HG02623 (cell line): ENCODE data around the gene AHDC1.
"Not testable (repeated sequence)": the region's sequence is repeated elsewhere in the genome, so short reads cannot be mapped to it uniquely, and the experiment has no call there.

Experiments used
- ATAC-seq: cut with Tn5 transposase; IDR thresholded peaks from one replicate; pipeline ENCODE4 v1.9.1; 2021; ENCODE audit warnings: moderate library complexity; ENCODE audit not compliant: unreplicated experiment

The AHDC1 gene

GRCh38 chr1:27633640-27634176 is 29.8 kb upstream of the AHDC1 start:
- ATAC-seq, result no peak

- ATAC-seq, result no peak
These were observed 29.3 kb upstream of the AHDC1 start for GRCh38 chr1:27633298-27633610.

DNA sequence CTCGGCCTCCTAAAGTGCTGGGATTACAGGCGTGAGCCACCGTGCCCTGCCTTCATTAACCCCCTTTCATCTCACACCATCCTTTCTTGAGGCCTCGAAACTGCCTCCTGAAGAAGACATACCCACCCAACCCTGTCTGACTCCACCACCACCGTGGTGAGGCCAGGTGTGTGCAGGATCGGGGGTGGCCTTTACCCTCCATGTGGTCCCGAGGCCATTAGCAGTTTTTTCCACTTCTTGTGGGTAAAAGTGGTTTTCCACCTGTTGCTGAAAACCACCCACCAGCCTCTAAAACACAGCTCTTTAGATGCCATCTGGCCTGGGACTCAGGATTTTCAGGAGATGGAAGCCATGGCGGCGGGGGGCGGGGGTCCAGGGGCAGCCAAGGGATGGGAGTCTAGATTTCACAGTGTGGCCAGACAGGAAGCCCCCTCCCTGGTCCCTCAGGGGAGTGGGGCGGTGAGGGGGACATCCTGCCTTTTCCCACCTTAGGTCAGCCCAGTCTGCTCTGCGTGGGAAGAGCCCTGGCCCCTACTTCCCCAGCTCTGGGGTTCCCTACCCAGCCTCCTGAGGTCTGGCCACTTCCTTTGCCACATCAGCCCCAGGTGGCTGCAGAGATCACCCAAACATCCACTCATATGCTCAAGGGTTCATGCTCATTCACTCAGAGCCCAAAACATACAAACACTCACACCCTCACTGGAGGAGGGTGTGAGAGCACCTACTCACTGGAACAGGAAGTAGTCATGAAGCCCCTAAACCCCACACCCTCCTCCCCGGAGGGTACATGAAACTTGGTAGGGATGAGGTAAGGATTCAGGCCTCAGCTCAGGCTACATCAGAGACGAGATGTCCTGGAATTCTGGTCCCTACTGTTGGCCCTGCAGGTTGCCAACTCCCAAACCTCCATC is 28.7 kb upstream of the AHDC1 start:
- ATAC-seq, result peak; percentile 33

- no peak for ATAC-seq
These were observed 27.0 kb upstream of the AHDC1 start for GRCh38 chr1:27630859-27631491.

DNA sequence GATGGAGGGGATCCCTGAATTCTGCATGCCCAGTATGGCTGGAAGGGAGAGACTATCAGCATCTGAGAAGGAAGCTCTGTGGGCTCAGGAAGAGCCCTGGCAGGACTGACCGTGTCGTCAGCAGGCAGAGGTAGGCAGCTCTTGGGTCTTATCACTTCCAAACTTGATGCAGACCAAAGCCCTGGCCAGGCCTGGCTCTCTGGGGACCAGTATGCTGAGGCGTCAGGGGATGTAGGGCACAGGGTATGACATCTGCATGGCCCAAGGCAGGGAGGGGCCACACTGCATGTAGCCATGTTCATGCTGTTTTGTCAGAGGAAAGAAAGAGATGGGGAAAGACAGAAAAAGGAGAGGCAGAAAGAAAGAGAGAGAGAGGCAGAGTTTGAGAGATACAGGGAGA is 24.8 kb upstream of the AHDC1 start:
- no peak for ATAC-seq

GRCh38 chr1:27627733-27628132 is 23.8 kb upstream of the AHDC1 start:
- not testable (repeated sequence) for ATAC-seq

GRCh38 chr1:27627061-27627460 is 23.1 kb upstream of the AHDC1 start:
- no peak for ATAC-seq

DNA sequence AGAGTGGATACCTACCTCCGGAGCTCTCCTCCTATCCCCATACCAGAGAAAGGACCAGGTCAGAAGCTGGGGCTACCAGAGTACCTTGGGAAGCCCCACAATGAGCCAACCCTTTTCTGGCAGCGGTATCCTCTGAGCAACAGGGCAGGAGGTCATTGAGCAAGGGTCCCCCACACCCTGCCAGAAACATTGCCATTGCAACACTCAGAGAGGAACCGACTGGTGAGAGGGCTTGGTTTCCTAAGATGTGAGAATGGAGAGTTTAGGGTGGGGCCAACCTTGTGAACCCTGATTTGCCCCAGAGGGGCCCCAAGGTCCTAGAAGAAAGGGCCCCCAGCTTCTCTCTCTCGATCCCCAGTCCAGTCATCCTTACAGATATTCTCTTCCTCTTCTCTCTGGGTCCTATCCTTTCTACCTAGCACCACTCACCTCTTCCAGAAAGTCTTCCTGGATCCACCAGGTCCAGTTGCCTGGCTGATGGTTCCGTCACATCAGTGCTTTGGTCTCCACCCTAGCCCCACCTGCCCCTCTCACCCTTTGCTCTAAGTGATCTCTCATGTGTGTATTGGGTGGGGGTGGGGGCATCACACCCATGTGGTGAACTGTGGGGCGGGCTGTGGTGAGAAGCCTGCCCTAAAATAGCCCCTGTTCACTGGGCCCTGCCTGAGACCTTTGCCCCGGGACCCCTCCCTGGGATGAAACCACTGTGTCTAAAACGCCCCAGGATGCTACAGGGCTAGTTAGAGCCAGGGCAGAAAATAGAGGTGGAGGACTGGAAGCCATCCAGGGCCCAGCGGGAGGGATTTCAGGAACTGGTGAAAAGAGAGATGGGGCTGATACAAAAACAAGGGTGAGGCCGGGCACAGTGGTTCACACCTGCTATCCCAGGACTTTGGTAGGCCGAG is 22.3 kb upstream of the AHDC1 start:
- ATAC-seq, result no peak

- ATAC-seq, result no peak
These were observed 20.7 kb upstream of the AHDC1 start for GRCh38 chr1:27624467-27625178.

DNA sequence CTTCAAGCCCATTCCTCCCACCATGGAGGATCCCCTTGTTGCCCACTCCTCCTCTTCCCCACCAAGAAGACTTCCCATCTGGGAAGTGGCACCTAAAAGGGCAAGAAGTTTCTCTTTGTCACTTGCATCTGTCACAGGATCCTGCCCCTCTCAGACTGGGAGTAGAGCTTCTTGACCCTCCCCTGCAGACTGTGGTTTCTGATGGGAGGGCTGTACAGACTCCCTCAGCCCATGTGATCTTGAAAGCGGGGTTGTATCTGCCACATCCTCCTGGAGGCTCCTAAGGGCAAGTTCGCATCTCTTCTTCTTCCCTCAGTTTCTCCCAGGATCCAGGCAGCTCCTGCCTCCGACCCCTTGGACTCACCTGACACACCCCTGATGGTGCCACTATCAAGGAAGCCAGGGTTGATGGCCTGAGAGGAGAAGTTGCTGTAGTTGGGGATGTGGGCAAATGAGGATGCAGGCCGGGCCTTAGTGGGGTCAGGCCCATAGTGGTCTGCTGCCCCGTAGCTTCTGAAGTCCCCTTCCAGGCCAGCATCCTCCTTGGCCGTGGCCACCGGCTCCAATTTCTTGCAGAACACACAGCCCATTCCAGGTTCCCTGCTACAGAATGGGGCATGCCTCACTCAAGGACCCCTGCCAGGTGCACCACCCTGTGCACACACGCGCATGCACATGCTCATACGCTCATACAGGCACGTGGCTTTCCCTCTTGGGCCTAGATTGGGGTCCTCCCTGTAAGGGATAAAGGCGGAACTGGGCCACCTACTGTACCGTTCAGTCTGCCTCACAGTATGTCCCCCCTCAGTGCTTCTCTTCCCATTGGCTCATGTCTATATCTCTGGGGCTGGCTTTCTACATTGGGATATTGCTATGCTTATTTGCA is 19.6 kb upstream of the AHDC1 start:
- ATAC-seq, result no peak

- ATAC-seq, result no peak
These were observed 18.9 kb upstream of the AHDC1 start for GRCh38 chr1:27622828-27623227.

- no peak for ATAC-seq
These were observed 17.3 kb upstream of the AHDC1 start for GRCh38 chr1:27621051-27621920.

- not testable (repeated sequence) for ATAC-seq
These were observed 16.0 kb upstream of the AHDC1 start for GRCh38 chr1:27619782-27620438.

- no peak for ATAC-seq
These were observed 14.6 kb upstream of the AHDC1 start for GRCh38 chr1:27618341-27619082.

DNA sequence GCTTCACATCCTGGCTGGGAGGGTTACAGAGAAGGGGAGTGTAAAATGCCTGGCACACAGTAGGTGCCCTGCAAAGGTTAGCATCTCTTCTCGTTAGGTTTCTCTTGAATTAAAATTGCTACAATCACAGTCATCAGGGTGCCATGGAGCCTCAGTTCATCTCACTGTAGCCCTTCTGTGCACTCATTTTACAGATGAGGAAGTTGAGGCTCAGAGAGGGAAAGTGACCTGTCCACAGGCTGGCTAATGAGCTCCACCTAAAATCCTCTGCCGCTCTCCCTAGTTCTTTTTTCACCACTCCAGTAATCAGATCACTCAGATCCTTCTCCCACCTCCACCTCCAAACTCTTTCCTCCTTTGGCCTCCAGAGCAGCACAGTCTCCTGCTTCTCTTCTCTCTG is 13.5 kb upstream of the AHDC1 start:
- no peak for ATAC-seq

DNA sequence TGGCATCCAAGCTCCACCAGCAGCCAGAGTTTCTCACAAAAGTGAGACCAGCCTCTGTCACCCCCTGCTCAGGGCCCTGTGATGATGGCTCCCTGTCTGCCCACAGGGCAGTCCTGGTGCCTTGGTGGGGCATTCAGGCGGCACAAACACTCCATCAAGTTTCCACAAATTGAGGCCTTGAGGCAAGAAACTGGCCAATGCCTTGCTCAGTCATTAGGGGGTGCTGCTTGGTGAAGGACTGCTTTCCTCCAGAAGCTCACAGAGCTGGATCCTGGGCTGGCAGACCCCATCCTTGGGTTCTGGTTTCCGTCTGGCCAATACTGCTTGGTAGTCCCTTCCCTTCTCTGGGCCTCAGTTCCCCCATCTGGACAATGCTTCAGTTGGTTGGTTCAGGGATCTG is 12.5 kb upstream of the AHDC1 start:
- ATAC-seq, result no peak
